Natural killer cell (primary cell): ENCODE measurements around the gene XXYLT1. TPM values are rescaled to one million over a fixed set of nuclear protein-coding genes. Genes with fewer than 3 reads are reported as not detected.

Experiments used
- ATAC-seq, 3 donors: fragments of 150-1000 bp in 2 of 3; fragments of 200-7000 bp in 1 of 3; cut with Tn5 transposase; 1 replicate in 1 of 3; 2 replicates in 2 of 3; pipeline ENCODE4 v1.10.0; 2021; ENCODE audit warnings: mild to moderate bottlenecking in 2 of 3, moderate library complexity in 2 of 3
- DNase-seq, 2 donors: peaks; one replicate each; pipeline versions ENCODE4 v3.0.0 to v3.0.0-alpha.2; 2013 to 2021; ENCODE audit warnings: mixed read lengths in 1 of 2
- H3K27ac ChIP-seq: one replicate; pipeline ENCODE4 v1.5.1; 2013; ENCODE audit warnings: mild to moderate bottlenecking, low read length
- H3K27me3 ChIP-seq: one replicate; pipeline ENCODE4 v1.6.1; 2013; ENCODE audit warnings: low read length; ENCODE audit not compliant: control insufficient read depth, insufficient read depth
- H3K36me3 ChIP-seq: one replicate; pipeline ENCODE4 v1.6.1; 2013; ENCODE audit warnings: low read length; ENCODE audit not compliant: control insufficient read depth, insufficient read depth
- H3K4me1 ChIP-seq: one replicate; pipeline ENCODE4 v1.6.1; 2013; ENCODE audit warnings: low read length; ENCODE audit not compliant: control insufficient read depth, insufficient read depth
- H3K4me3 ChIP-seq: one replicate; pipeline ENCODE4 v1.5.1; 2013; ENCODE audit warnings: low read length
- H3K9me3 ChIP-seq: one replicate; pipeline ENCODE4 v1.6.1; 2013; ENCODE audit warnings: low read length; ENCODE audit not compliant: control insufficient read depth, insufficient read depth
- H3K27ac Mint-ChIP-seq, 2 donors: one replicate each; pipeline ENCODE4 v1.8.0; 2022; ENCODE audit warnings: mild to moderate bottlenecking in 2 of 2, mixed read lengths in 2 of 2, moderate library complexity in 1 of 2
- H3K27me3 Mint-ChIP-seq, 2 donors: one replicate each; pipeline ENCODE4 v1.8.0; 2022; ENCODE audit warnings: low read depth in 2 of 2, mixed read lengths in 2 of 2
- H3K36me3 Mint-ChIP-seq: one replicate; pipeline ENCODE4 v1.8.0; 2022; ENCODE audit warnings: mixed read lengths
- H3K4me1 Mint-ChIP-seq, 2 donors: one replicate each; pipeline ENCODE4 v1.8.0; 2022; ENCODE audit warnings: mixed read lengths in 2 of 2
- H3K4me3 Mint-ChIP-seq: one replicate; pipeline ENCODE4 v1.8.0; 2022; ENCODE audit warnings: mild to moderate bottlenecking, moderate library complexity, mixed read lengths
- H3K9me3 Mint-ChIP-seq, 2 donors: one replicate each; pipeline ENCODE4 v1.8.0; 2022; ENCODE audit warnings: mixed read lengths in 2 of 2
- CTCF ChIP-seq: fragments of 200-600 bp; IDR thresholded peaks from one replicate; pipeline ENCODE4 v1.8.0; 2022; ENCODE audit warnings: antibody characterized with exemption
- WGBS: methylation state at CpG from one replicate; pipeline ENCODE4 v1.1.7; 2013; ENCODE audit warnings: missing lambda C conversion rate; ENCODE audit not compliant: insufficient coverage; 5-methylcytosine and 5-hydroxymethylcytosine counted together
- intact Hi-C: fragments of 100-400 bp; cut with micrococcal nuclease; formaldehyde crosslinking; loops from one replicate; pipeline ENCODE4 v1.14.2; 2022
- total RNA-seq, 4 donors: library from RNA; stranded (reverse); fragments of 120-200 nt in 1 of 4; gene quantifications; one replicate each; pipeline versions ENCODE4 v1.2.3 to v1.2.4, GENCODE V29; 2013 to 2022

The XXYLT1 gene
- total RNA-seq, 3 donors from 2014 or later (not counting 1 experiment from before 2014, with no cell fraction given), result 8.7 to 13.6 (median 10.2) TPM

DNA sequence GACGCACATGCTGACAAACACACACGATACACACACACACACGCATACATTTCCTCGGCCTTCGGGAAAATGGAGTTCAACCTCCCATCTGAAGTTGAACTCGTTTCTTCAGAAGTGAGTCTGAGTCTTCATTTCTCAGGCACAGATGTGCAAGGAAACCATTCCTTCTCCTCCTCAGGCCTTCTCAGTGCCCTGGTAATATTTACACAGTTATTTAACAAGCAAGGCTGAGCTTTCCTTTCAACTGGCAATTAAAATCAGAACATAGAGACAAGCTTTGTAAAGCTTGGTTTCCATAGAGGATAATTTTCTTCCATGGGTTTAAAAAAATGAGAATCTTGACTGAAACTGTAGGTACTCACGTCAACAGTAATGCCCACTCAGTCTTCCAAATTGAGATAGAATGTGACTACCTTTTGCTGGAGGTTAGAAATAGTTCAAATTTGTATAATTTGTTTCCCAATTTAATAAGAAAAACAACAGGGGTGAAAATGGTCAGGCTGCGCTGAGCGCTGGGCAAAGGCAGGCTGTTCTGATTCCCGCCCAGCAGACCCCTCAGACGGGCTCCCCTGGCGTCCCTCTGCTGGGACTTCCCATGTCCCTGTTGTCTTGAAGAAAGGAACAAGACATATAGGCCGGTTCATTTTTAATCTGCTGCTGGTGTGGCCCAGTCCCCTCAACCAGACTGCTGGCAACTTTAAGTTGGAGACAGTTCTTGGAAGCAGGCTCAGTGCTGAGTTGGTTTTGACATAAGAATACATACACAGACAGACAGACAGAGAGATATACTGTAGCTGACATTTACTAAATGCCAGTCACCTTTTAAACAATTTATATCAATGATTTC is 174.3 kb downstream of the XXYLT1 start:
- no peaks in the 10 kb centered on the region for H3K36me3 Mint-ChIP-seq
- no peak overlapping the region for H3K4me3 ChIP-seq
- peaks cover 12 to 22% of the 10 kb centered on the region in 2 donors for H3K4me1 Mint-ChIP-seq
- DNase-seq, result no peak
- peaks cover 42% of the 10 kb centered on the region for H3K4me1 ChIP-seq
- no peaks in the 10 kb centered on the region for H3K36me3 ChIP-seq
- no peak overlapping the region for H3K4me3 Mint-ChIP-seq
- H3K27ac Mint-ChIP-seq, result no peak overlapping the region
- WGBS, result 92% methylated on average over 13 of the region's 13 CpGs
- H3K27ac ChIP-seq, result no peak overlapping the region
- H3K27me3 ChIP-seq, result no peaks in the 10 kb centered on the region
- H3K9me3 Mint-ChIP-seq, result no peaks in the 10 kb centered on the region
- no peaks in the 10 kb centered on the region for H3K9me3 ChIP-seq
- no peak for ATAC-seq
- no peaks in the 10 kb centered on the region for H3K27me3 Mint-ChIP-seq
- intact Hi-C loops, result no loop called here
- no peak for TF ChIP-seq CTCF

DNA sequence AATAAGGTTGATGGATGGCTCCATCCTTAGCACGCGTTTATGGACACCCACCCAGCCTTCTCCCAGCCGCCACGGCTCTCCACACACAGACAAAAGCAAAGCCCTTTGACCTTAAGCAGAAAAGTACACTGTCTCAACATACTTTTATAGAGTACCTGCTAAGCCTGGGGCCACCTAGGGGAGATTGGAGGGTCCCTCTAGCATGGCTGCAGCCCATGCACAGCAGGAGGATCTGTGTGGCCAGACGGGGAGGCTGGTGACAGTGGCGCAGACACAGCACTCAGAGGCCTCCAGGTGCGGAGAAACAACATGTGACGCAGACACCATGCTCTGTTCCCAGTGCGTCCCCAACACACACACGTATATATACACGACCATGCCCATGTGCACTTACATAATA is 174.9 kb downstream of the XXYLT1 start:
- Mint-ChIP-seq H3K4me1 (peaks cover 7 to 17% of the 10 kb centered on the region in 2 donors), H3K27me3 (no peaks in the 10 kb centered on the region), H3K4me3 (no peak overlapping the region), H3K27ac (no peak overlapping the region), H3K9me3 (no peaks in the 10 kb centered on the region), H3K36me3 (no peaks in the 10 kb centered on the region)
- no peaks in the 10 kb centered on the region for H3K36me3 ChIP-seq
- peaks cover 38% of the 10 kb centered on the region for H3K4me1 ChIP-seq
- DNase-seq, result no peak
- no peaks in the 10 kb centered on the region for H3K9me3 ChIP-seq
- TF ChIP-seq CTCF, result no peak
- WGBS, result 95% methylated on average over 11 of the region's 11 CpGs
- H3K4me3 ChIP-seq, result no peak overlapping the region
- intact Hi-C loops, result no loop called here
- H3K27me3 ChIP-seq, result no peaks in the 10 kb centered on the region
- ATAC-seq, result no peak
- H3K27ac ChIP-seq, result no peak overlapping the region

DNA sequence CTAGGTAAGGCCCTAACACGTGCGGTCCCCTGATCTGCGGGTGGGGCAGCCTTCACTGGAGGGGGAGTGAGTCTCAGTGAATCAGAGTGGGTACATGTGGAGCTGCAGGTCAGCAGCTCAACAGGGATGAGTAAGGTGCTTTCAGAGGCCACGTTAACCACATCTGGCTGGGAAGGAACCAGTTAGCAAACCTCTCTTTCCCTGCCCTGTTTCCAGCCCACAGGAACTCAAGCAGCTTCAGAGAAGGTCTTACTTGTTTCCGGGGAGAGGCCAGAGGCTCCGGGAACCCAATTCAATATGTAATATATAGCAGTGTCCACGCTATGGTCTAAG is 175.3 kb downstream of the XXYLT1 start:
- no peaks in the 10 kb centered on the region for H3K36me3 Mint-ChIP-seq
- H3K27me3 Mint-ChIP-seq, result no peaks in the 10 kb centered on the region
- H3K27ac Mint-ChIP-seq, result no peak overlapping the region
- H3K4me1 Mint-ChIP-seq, result peaks cover 4 to 13% of the 10 kb centered on the region in 2 donors
- no peak overlapping the region for H3K27ac ChIP-seq
- no peak overlapping the region for H3K4me3 ChIP-seq
- intact Hi-C loops, result no loop called here
- H3K4me3 Mint-ChIP-seq, result no peak overlapping the region
- no peaks in the 10 kb centered on the region for H3K27me3 ChIP-seq
- WGBS, result 77% methylated on average over 6 of the region's 7 CpGs
- no peak for DNase-seq
- H3K4me1 ChIP-seq, result peaks cover 34% of the 10 kb centered on the region
- no peaks in the 10 kb centered on the region for H3K9me3 Mint-ChIP-seq
- no peaks in the 10 kb centered on the region for H3K9me3 ChIP-seq
- H3K36me3 ChIP-seq, result no peaks in the 10 kb centered on the region
- ATAC-seq, result no peak
- no peak for TF ChIP-seq CTCF
